HepG2 (cell line): Measurements from ENCODE around the gene AFTPH. TPM values are rescaled to one million over a fixed set of nuclear protein-coding genes. Genes with fewer than 3 reads are reported as not detected.

ENCODE experiments used
- ATAC-seq: fragments of 200-7000 bp; cut with Tn5 transposase; 3 replicates; pipeline ENCODE4 v1.9.1; 2020; ENCODE audit warnings: mild to moderate bottlenecking, moderate library complexity
- BruUV-seq: library from RNA; stranded (reverse); fragments of 400-500 nt; replicated peaks from 2 replicates; lab custom pipeline; 2021; lab: Mats Ljungman, UMichigan
- CTCF ChIA-PET: fragments of 300-600 bp; formaldehyde crosslinking; extraction: SDS; loops from one replicate; lab custom pipeline; 2021; ENCODE audit warnings: low total read pairs, inconsistent platforms, low intra/inter-chr PET ratio; lab: Yijun Ruan, JAX
- POLR2A ChIA-PET: fragments of 350-600 bp; sonication (Branson Sonifier 250); formaldehyde crosslinking; loops from one replicate; lab custom pipeline; 2020; ENCODE audit warnings: antibody characterized with exemption, inconsistent platforms; lab: Yijun Ruan, JAX
- DNase-seq: peaks from one replicate; pipeline ENCODE4 v3.0.0-alpha.2; 2015; ENCODE audit warnings: low spot score
- FAIRE-seq: peaks from 3 replicates; lab custom pipeline; 2011; peaks lifted over from hg19 to GRCh38; lab: Jason Lieb, UNC
- H2AFZ ChIP-seq: one replicate; pipeline ENCODE4 v1.6.1; 2011; ENCODE audit warnings: low read length, inconsistent platforms
- H3K27ac ChIP-seq: fragments of 300-600 bp; 3 replicates; pipeline ENCODE4 v1.8.0; 2011; ENCODE audit warnings: mixed run types, mild to moderate bottlenecking, mixed read lengths, low read length, inconsistent platforms; ENCODE audit not compliant: insufficient read depth; ENCODE audit errors: extremely low read length
- H3K27me3 ChIP-seq, 2 experiments: fragments of 200-600 bp in 1 of 2; 2 replicates in 1 of 2; 3 replicates in 1 of 2; pipeline versions ENCODE4 v1.6.0 to v1.8.0; 2011; ENCODE audit warnings: low read length in 2 of 2, mild to moderate bottlenecking in 2 of 2, moderate library complexity in 2 of 2, inconsistent platforms in 1 of 2; ENCODE audit not compliant: insufficient read depth in 2 of 2, control insufficient read depth in 1 of 2
- H3K36me3 ChIP-seq, 2 experiments: fragments of 200-600 bp in 1 of 2; replicated peaks in 1 of 2; 2 replicates in 1 of 2; 3 replicates in 1 of 2; pipeline versions ENCODE4 v1.5.1 to v1.8.0; 2011; ENCODE audit warnings: low read length in 2 of 2, inconsistent platforms in 1 of 2; ENCODE audit not compliant: insufficient read depth in 2 of 2, control insufficient read depth in 1 of 2
- H3K4me1 ChIP-seq: 2 replicates; pipeline ENCODE4 v1.5.1; 2012; ENCODE audit warnings: low read length, inconsistent platforms; ENCODE audit not compliant: insufficient read depth
- H3K4me2 ChIP-seq: 2 replicates; pipeline ENCODE4 v1.6.0; 2011; ENCODE audit warnings: low read depth, low read length, inconsistent platforms
- H3K4me3 ChIP-seq, 3 experiments: fragments of 200-600 bp in 1 of 3; sonication (generic), shearing (Covaris generic) in 1 of 3; replicated peaks in 1 of 3; 2 replicates each; pipeline ENCODE4 v1.5.1; 2011 to 2016; ENCODE audit warnings: low read length in 3 of 3, inconsistent platforms in 2 of 3, low read depth in 2 of 3, mild to moderate bottlenecking in 2 of 3, control low read depth in 1 of 3, mixed read lengths in 1 of 3; ENCODE audit not compliant: insufficient read depth in 1 of 3
- H3K79me2 ChIP-seq: one replicate; pipeline ENCODE4 v1.6.1; 2011; ENCODE audit warnings: low read length, inconsistent platforms; ENCODE audit not compliant: insufficient read depth
- H3K9ac ChIP-seq: 2 replicates; pipeline ENCODE4 v1.6.0; 2011; ENCODE audit warnings: mild to moderate bottlenecking, low read depth, low read length, inconsistent platforms; ENCODE audit not compliant: insufficient read depth
- H3K9me3 ChIP-seq: 2 replicates; pipeline ENCODE4 v1.5.1; 2012; ENCODE audit warnings: mild to moderate bottlenecking, low read length
- H4K20me1 ChIP-seq: 2 replicates; pipeline ENCODE4 v1.6.0; 2011; ENCODE audit warnings: inconsistent platforms, mild to moderate bottlenecking, low read length, moderate library complexity; ENCODE audit not compliant: insufficient read depth
- KDM2A ChIP-seq: sonication (generic); formaldehyde crosslinking; IDR thresholded peaks from 2 replicates; pipeline ENCODE4 v1.4.0; 2020; ENCODE audit warnings: low read depth, missing genetic modification reagents, borderline replicate concordance
- KLF13 ChIP-seq: sonication (generic); formaldehyde crosslinking; IDR thresholded peaks from 2 replicates; pipeline ENCODE4 v1.4.0; 2020; ENCODE audit warnings: mild to moderate bottlenecking, missing genetic modification reagents
- POGK ChIP-seq: sonication (generic); formaldehyde crosslinking; conservative IDR thresholded peaks from 2 replicates; pipeline ENCODE4 v1.8.0; 2022; ENCODE audit warnings: mild to moderate bottlenecking, moderate library complexity, missing genetic modification reagents
- TCF12 ChIP-seq, 2 experiments: fragments of 450-650 bp in 1 of 2; sonication (generic) in 1 of 2; formaldehyde crosslinking in 1 of 2; IDR thresholded peaks; 2 replicates each; pipeline versions ENCODE4 v1.6.1 to v1.8.0; 2017 to 2022; ENCODE audit warnings: antibody characterized with exemption in 1 of 2, mild to moderate bottlenecking in 1 of 2, missing genetic modification reagents in 1 of 2, moderate library complexity in 1 of 2
- ZNF747 ChIP-seq: sonication (generic); formaldehyde crosslinking; IDR thresholded peaks from 2 replicates; pipeline ENCODE4 v1.8.1; 2023; ENCODE audit warnings: missing genetic modification reagents, mild to moderate bottlenecking, borderline replicate concordance
- WGBS: methylation state at CpG from one replicate; pipeline ENCODE4 v1.1.6; 2017; ENCODE audit warnings: low lambda C conversion rate; 5-methylcytosine and 5-hydroxymethylcytosine counted together
- in situ Hi-C: cut with HindIII; loops from 2 replicates; pipeline ENCODE4 v1.10.0; 2017; ENCODE audit warnings: low pct_unique_long_range_greater_than_20kb; ENCODE audit not compliant: extremely low pct_ligation_motif_present
- intact Hi-C: fragments of 100-400 bp; cut with micrococcal nuclease; formaldehyde crosslinking; loops from one replicate; pipeline ENCODE4 v1.10.0; 2022; ENCODE audit not compliant: unreplicated experiment
- polyA plus RNA-seq, 8 experiments: library from polyadenylated mRNA; depleted of rRNA in 3 of 8; stranded (reverse) in 7 of 8; unstranded in 1 of 8; fragments of >200 nt; fragmentation: Illumina TruSeq in 4 of 8; extraction: Trizol in 4 of 8; gene quantifications; 2 replicates each; pipeline versions ENCODE4 v1.2.1 to v1.2.3, GENCODE V29; 2011 to 2016; ENCODE audit warnings: low read depth in 4 of 8, missing spikeins in 1 of 8, mixed read lengths in 1 of 8; ENCODE audit not compliant: insufficient read depth in 1 of 8
- total RNA-seq, 5 experiments: library from RNA; depleted of rRNA; stranded (reverse); fragments of >200 nt; fragmentation: Illumina TruSeq; extraction: Trizol; gene quantifications; 2 replicates each; pipeline ENCODE4 v1.2.3, GENCODE V29; 2016; ENCODE audit warnings: low read depth in 1 of 5

AFTPH gene
- total and polyA plus RNA-seq, 2 of the 13 experiments (the other 11 are each of a cell fraction or from before 2014, with no cell fraction given): 27.5 to 36.8 TPM

DNA sequence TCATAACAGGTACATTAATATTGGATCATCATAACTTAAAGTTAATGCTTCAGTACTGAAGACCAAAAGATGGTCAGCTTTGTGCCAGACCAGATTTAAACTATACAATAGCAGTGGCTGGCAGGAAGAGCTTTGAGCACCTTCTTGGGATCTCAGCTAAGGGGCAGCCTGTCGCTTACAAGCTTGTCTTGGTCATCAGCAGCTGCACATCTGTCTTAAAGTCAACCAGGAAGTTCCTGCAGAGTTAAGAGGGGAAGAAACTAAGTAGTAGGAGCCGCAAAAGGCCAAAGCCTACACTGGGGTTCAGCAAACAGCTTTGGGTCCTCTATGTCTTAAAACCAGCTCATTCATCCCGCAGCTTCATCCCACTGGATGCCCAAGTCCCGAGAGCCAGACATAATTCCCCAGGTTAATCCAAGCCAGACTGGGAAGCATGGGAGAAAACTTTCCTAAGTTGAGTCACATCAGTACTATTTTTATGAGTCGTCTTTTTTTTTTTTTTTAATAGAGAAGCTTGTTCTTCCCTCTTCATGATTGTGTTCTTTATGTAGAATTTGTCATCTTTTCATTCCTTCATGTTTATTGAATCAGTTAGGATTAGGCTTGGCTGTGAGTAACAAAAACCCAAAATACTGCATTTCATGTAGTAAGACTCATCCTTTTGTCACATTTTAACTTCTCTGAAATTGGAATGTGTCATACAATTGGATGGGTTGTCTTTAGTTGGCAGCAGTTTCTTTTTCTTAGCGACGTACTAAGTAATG, 70.3 kb downstream of the AFTPH start:
- intact Hi-C loops (no loop called here), in situ Hi-C loops (no loop called here)
- no peak overlapping the region for H3K4me2 ChIP-seq
- POLR2A ChIA-PET: no interaction called here
- H3K4me1 ChIP-seq: peaks cover 2% of the 10 kb centered on the region
- H3K9ac ChIP-seq: no peak overlapping the region
- CTCF ChIA-PET: interaction anchor here (1.9 to 2.8 kb wide), 2 partner anchors 271 to 279 kb away, joined by 13 to 21 read pairs; no protein-coding TSS in a partner anchor
- no peak for ATAC-seq
- 92% methylated on average over 7 of the region's 7 CpGs for WGBS
- H4K20me1 ChIP-seq: no peaks in the 10 kb centered on the region
- H3K4me3 ChIP-seq: no peak overlapping the region
- no peak for FAIRE-seq
- no peak overlapping the region for H2AFZ ChIP-seq
- H3K27ac ChIP-seq: no peak overlapping the region
- H3K9me3 ChIP-seq: no peaks in the 10 kb centered on the region
- peaks cover 11 to 27% of the 10 kb centered on the region in 2 experiments for H3K36me3 ChIP-seq
- no TSS peak for BruUV-seq
- TF ChIP-seq TCF12 (IDR thresholded peaks at IDR 0.05): no peak
- TF ChIP-seq TCF12 (CRISPR knock-in tag; IDR thresholded peaks at IDR 0.05): no peak
- TF ChIP-seq KDM2A: no peak
- no peak for TF ChIP-seq ZNF747 (CRISPR knock-in tag)
- no peak for TF ChIP-seq POGK (CRISPR knock-in tag)
- no peak for TF ChIP-seq KLF13 (CRISPR knock-in tag)
- no peak for DNase-seq
- H3K79me2 ChIP-seq: no peaks in the 10 kb centered on the region
- peaks cover 0 to 2% of the 10 kb centered on the region in 2 experiments; a peak in 1 of 5 replicates for H3K27me3 ChIP-seq
